H9 (cell line): Measurements from ENCODE around the gene SNTG2. TPM values are rescaled to one million over a fixed set of nuclear protein-coding genes. Genes with fewer than 3 reads are reported as not detected.

ENCODE experiments used
- DNase-seq: peaks from one replicate; pipeline ENCODE4 v3.0.0-alpha.2; 2017
- H2AFZ ChIP-seq: one replicate; pipeline ENCODE4 v1.6.1; 2013; ENCODE audit warnings: mild to moderate bottlenecking, low read length, control low read depth, moderate library complexity
- H2AK5ac ChIP-seq: 2 replicates; pipeline ENCODE4 v1.6.1; 2013; ENCODE audit warnings: low read length, control low read depth, mixed read lengths; ENCODE audit not compliant: insufficient read length
- H2BK120ac ChIP-seq: one replicate; pipeline ENCODE4 v1.6.1; 2013; ENCODE audit warnings: low read depth, mild to moderate bottlenecking, low read length, control low read depth, inconsistent platforms; ENCODE audit not compliant: poor library complexity, severe bottlenecking
- H2BK12ac ChIP-seq: 2 replicates; pipeline ENCODE4 v1.6.1; 2013; ENCODE audit warnings: low read length, control low read depth, mixed read lengths, low read depth; ENCODE audit not compliant: insufficient read length
- H2BK15ac ChIP-seq: 2 replicates; pipeline ENCODE4 v1.6.1; 2013; ENCODE audit warnings: low read depth, low read length, control low read depth
- H2BK20ac ChIP-seq: one replicate; pipeline ENCODE4 v1.6.1; 2013; ENCODE audit warnings: low read depth, mild to moderate bottlenecking, low read length, control low read depth, inconsistent platforms; ENCODE audit not compliant: poor library complexity, severe bottlenecking
- H2BK5ac ChIP-seq: 2 replicates; pipeline ENCODE4 v1.6.1; 2013; ENCODE audit warnings: low read length, control low read depth, mixed read lengths; ENCODE audit not compliant: insufficient read length
- H3K14ac ChIP-seq: 2 replicates; pipeline ENCODE4 v1.6.1; 2013; ENCODE audit warnings: low read length, control low read depth; ENCODE audit not compliant: insufficient read depth
- H3K18ac ChIP-seq: 2 replicates; pipeline ENCODE4 v1.6.1; 2013; ENCODE audit warnings: low read depth, mild to moderate bottlenecking, mixed read lengths, low read length, control low read depth; ENCODE audit not compliant: insufficient read length
- H3K23ac ChIP-seq: 2 replicates; pipeline ENCODE4 v1.6.1; 2013; ENCODE audit warnings: low read length, control low read depth, mixed read lengths, low read depth; ENCODE audit not compliant: insufficient read length
- H3K23me2 ChIP-seq: 2 replicates; pipeline ENCODE4 v1.6.1; 2013; ENCODE audit warnings: low read depth, mild to moderate bottlenecking, mixed read lengths, low read length, control low read depth; ENCODE audit not compliant: insufficient read length, poor library complexity, severe bottlenecking
- H3K27ac ChIP-seq: 2 replicates; pipeline ENCODE4 v1.5.1; 2013; ENCODE audit warnings: low read length, control low read depth, mixed read lengths, low read depth; ENCODE audit not compliant: insufficient read length
- H3K27me3 ChIP-seq: 2 replicates; pipeline ENCODE4 v1.6.1; 2013; ENCODE audit warnings: low read length, control low read depth, inconsistent platforms; ENCODE audit not compliant: insufficient read depth
- H3K4ac ChIP-seq: 2 replicates; pipeline ENCODE4 v1.6.1; 2013; ENCODE audit warnings: low read depth, mild to moderate bottlenecking, control low read depth, inconsistent platforms, low read length, moderate library complexity
- H3K4me1 ChIP-seq: 2 replicates; pipeline ENCODE4 v1.6.1; 2013; ENCODE audit warnings: low read length, control low read depth, inconsistent platforms; ENCODE audit not compliant: insufficient read depth
- H3K4me2 ChIP-seq: 2 replicates; pipeline ENCODE4 v1.6.1; 2013; ENCODE audit warnings: low read length, control low read depth, mixed read lengths; ENCODE audit not compliant: insufficient read length, insufficient read depth
- H3K56ac ChIP-seq: 2 replicates; pipeline ENCODE4 v1.6.1; 2013; ENCODE audit warnings: low read depth, mild to moderate bottlenecking, mixed read lengths, low read length, control low read depth; ENCODE audit not compliant: insufficient read length
- H3K79me1 ChIP-seq: 2 replicates; pipeline ENCODE4 v1.6.1; 2013; ENCODE audit warnings: low read depth, mild to moderate bottlenecking, moderate library complexity, low read length, control low read depth, inconsistent platforms; ENCODE audit not compliant: insufficient read depth, poor library complexity, severe bottlenecking
- H3K79me2 ChIP-seq: 2 replicates; pipeline ENCODE4 v1.6.1; 2013; ENCODE audit warnings: low read length, control low read depth, inconsistent platforms; ENCODE audit not compliant: insufficient read depth
- H3K9ac ChIP-seq: 2 replicates; pipeline ENCODE4 v1.6.1; 2013; ENCODE audit warnings: low read length, control low read depth, mixed read lengths; ENCODE audit not compliant: insufficient read length; ENCODE audit errors: extremely low read depth
- H3K9me3 ChIP-seq: one replicate; pipeline ENCODE4 v1.6.1; 2013; ENCODE audit warnings: low read depth, low read length, inconsistent platforms; ENCODE audit not compliant: control insufficient read depth
- H3T11ph ChIP-seq: one replicate; pipeline ENCODE4 v1.6.1; 2013; ENCODE audit warnings: mild to moderate bottlenecking, low read length, control low read depth, inconsistent platforms
- H4K20me1 ChIP-seq: one replicate; pipeline ENCODE4 v1.6.1; 2013; ENCODE audit not compliant: control insufficient read depth, insufficient read length, insufficient read depth
- H4K5ac ChIP-seq: 2 replicates; pipeline ENCODE4 v1.6.1; 2013; ENCODE audit warnings: low read depth, mild to moderate bottlenecking, mixed read lengths, low read length, control low read depth; ENCODE audit not compliant: insufficient read length
- H4K8ac ChIP-seq: replicated peaks from 2 replicates; pipeline ENCODE4 v1.6.1; 2013; ENCODE audit warnings: low read length, control low read depth, mixed read lengths, low read depth; ENCODE audit not compliant: insufficient read length
- H4K91ac ChIP-seq: 2 replicates; pipeline ENCODE4 v1.6.1; 2013; ENCODE audit warnings: low read depth, mild to moderate bottlenecking, moderate library complexity, mixed read lengths, low read length, control low read depth; ENCODE audit not compliant: insufficient read length
- H3K27ac Mint-ChIP-seq, 3 experiments: 2 replicates in 2 of 3; 3 replicates in 1 of 3; pipeline ENCODE4 v1.8.0; 2020 to 2021; ENCODE audit warnings: mixed read lengths in 3 of 3, mild to moderate bottlenecking in 1 of 3, moderate library complexity in 1 of 3
- H3K27me3 Mint-ChIP-seq: 2 replicates; pipeline ENCODE4 v1.8.0; 2021; ENCODE audit warnings: low read depth, mild to moderate bottlenecking, moderate library complexity, mixed read lengths
- H3K36me3 Mint-ChIP-seq, 3 experiments: 2 replicates in 2 of 3; 3 replicates in 1 of 3; pipeline ENCODE4 v1.8.0; 2020 to 2021; ENCODE audit warnings: low read depth in 3 of 3, mixed read lengths in 3 of 3; ENCODE audit not compliant: insufficient read depth in 1 of 3
- H3K4me1 Mint-ChIP-seq, 2 experiments: 2 replicates each; pipeline ENCODE4 v1.8.0; 2020; ENCODE audit warnings: mixed read lengths in 2 of 2
- H3K4me3 Mint-ChIP-seq, 2 experiments: 2 replicates in 1 of 2; 3 replicates in 1 of 2; pipeline ENCODE4 v1.8.0; 2020 to 2021; ENCODE audit warnings: mild to moderate bottlenecking in 2 of 2, mixed read lengths in 2 of 2, moderate library complexity in 1 of 2
- H3K9me3 Mint-ChIP-seq, 2 experiments: 2 replicates in 1 of 2; 3 replicates in 1 of 2; pipeline ENCODE4 v1.8.0; 2020; ENCODE audit warnings: mild to moderate bottlenecking in 2 of 2, mixed read lengths in 2 of 2, moderate library complexity in 1 of 2
- CTCF ChIP-seq: fragments of 200-600 bp; sonication (generic); conservative IDR thresholded peaks from 3 replicates; pipeline ENCODE4 v1.8.0; 2021; ENCODE audit warnings: antibody characterized with exemption, mild to moderate bottlenecking
- total RNA-seq: library from RNA; stranded (reverse); gene quantifications from 2 replicates; pipeline ENCODE4 v1.2.1, GENCODE V29; 2021

Gene SNTG2
- total RNA-seq, 1 experiment from 2014 or later: 13.2 TPM

GRCh38 chr2:990970-991369, 40.3 kb downstream of the SNTG2 start:
- no peak overlapping the region for H3K56ac ChIP-seq
- Mint-ChIP-seq H3K27me3 (no peaks in the 10 kb centered on the region), H3K9me3 (no peaks in the 10 kb centered on the region; a peak in 2 of 5 replicates), H3K4me3 (no peak overlapping the region), H3K27ac (no peak overlapping the region), H3K4me1 (peaks cover 9 to 16% of the 10 kb centered on the region in 2 experiments), H3K36me3 (peaks cover 14 to 20% (median 15%) of the 10 kb centered on the region in 3 experiments; a peak in 6 of 7 replicates)
- no peak overlapping the region for H4K5ac ChIP-seq
- H3K14ac ChIP-seq: no peak overlapping the region
- H3K9ac ChIP-seq: no peak overlapping the region
- H3K23ac ChIP-seq: no peak overlapping the region
- H3K18ac ChIP-seq: no peak overlapping the region
- H2BK12ac ChIP-seq: no peak overlapping the region
- H4K91ac ChIP-seq: no peak overlapping the region
- no peak overlapping the region for H2AFZ ChIP-seq
- H3K79me2 ChIP-seq: peaks cover 5% of the 10 kb centered on the region; the same call in 1 of the 2 replicates
- H3K9me3 ChIP-seq: no peaks in the 10 kb centered on the region
- no peaks in the 10 kb centered on the region for H3K23me2 ChIP-seq
- H2AK5ac ChIP-seq: no peak overlapping the region
- H3K4ac ChIP-seq: no peak overlapping the region
- no peak overlapping the region for H2BK120ac ChIP-seq
- H3K79me1 ChIP-seq: peaks cover 9% of the 10 kb centered on the region
- H3K27ac ChIP-seq: no peak overlapping the region
- no peak for DNase-seq
- H3K4me1 ChIP-seq: no peaks in the 10 kb centered on the region
- H3K4me2 ChIP-seq: no peak overlapping the region
- no peak overlapping the region for H2BK5ac ChIP-seq
- no peak overlapping the region for H4K8ac ChIP-seq
- no peak overlapping the region for H3T11ph ChIP-seq
- H3K27me3 ChIP-seq: no peaks in the 10 kb centered on the region
- no peaks in the 10 kb centered on the region for H4K20me1 ChIP-seq
- no peak for TF ChIP-seq CTCF
- no peak overlapping the region for H2BK20ac ChIP-seq
- H2BK15ac ChIP-seq: no peak overlapping the region
